HG03469 (cell line): ENCODE measurements around the gene STARD3.
"Not testable (repeated sequence)": the region's sequence is repeated elsewhere in the genome, so short reads cannot be mapped to it uniquely, and the experiment has no call there.

Experiments used
- ATAC-seq: cut with Tn5 transposase; IDR thresholded peaks from one replicate; pipeline ENCODE4 v1.9.1; 2021; ENCODE audit warnings: mild to moderate bottlenecking, moderate library complexity, moderate number of reproducible peaks; ENCODE audit not compliant: unreplicated experiment

Gene STARD3

DNA sequence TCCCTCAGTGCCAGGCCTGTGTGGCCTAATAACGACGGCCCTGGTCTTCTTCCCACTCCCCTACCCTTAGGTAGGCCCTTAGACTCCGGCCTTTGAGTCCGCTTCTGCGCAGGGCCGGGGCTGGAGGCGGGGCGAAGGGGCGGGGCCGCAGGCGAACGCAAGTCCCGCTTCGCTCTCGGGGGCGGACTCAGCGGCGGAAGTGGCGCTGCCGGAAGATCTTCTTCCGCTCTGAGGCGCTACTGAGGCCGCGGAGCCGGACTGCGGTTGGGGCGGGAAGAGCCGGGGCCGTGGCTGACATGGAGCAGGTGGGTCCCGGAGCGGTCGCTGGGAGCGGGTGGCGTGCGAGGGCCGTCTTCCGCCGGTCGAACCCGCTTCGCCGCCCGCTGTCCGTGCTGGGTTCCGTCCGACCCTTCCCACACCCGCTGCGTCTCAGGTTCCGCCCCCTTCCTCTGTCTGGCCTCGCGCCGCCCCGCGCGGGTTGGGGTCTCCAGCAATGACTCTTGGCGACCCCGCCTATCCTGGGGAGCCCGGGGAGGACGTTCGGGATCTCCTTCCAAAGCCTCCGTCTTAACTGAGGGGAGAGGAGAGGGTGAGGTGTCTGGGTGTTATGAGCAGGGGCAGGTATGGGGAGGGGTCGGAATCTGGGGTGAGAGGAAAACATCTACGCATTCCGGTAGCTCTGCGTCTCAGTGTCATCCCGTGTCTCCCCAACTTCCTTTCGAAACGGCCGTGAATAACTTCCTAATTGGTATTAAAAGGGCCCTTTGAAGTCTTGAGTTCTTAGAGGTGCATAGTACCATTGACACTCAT, at the start of gene STARD3:
Gene STARD3, plus strand, starts transcription at position 218 of the 810 bp plus-strand sequence. CDS start 16,388 bp downstream, outside the sequence.
- peak; percentile 55 for ATAC-seq

GRCh38 chr17:39590180-39590579, 46.8 kb upstream of the STARD3 start:
- not testable (repeated sequence) for ATAC-seq

- ATAC-seq, result no peak
These were observed 44.7 kb upstream of the STARD3 start for GRCh38 chr17:39591958-39592954.

- no peak for ATAC-seq
These were observed 43.6 kb upstream of the STARD3 start for GRCh38 chr17:39593371-39593770.

- no peak for ATAC-seq
These were observed 41.6 kb upstream of the STARD3 start for GRCh38 chr17:39595294-39595693.

DNA sequence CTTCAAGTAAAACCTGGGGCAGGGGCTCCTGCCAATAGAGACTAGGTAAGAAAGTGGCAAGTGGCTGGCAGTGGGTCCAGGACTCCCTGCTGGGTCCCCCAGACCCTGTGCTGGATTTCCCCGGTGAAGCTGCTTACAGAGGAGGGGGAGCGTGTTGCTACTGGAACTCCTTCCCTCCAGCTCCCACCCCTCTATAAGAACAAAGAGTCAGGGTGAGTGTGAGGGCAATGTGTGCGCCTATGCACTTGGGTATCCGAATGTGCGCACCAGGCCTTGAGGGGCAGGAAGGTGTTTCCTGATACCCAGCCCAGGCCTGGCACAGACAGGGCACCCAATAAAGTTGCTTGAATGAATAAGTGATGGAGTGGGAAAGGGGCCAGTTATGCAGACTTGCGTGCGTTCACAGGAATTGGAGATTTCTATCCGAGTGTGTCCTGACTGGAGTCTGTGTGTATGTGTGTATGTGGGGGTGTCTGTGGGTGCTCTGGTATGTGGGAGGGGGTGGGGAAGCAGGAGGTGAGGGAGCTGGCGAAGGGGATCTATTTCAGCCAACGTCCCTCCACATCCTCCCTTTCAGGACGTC, 40.9 kb upstream of the STARD3 start:
- ATAC-seq, result no peak

- no peak for ATAC-seq
These were observed 40.2 kb upstream of the STARD3 start for GRCh38 chr17:39596543-39597267.

DNA sequence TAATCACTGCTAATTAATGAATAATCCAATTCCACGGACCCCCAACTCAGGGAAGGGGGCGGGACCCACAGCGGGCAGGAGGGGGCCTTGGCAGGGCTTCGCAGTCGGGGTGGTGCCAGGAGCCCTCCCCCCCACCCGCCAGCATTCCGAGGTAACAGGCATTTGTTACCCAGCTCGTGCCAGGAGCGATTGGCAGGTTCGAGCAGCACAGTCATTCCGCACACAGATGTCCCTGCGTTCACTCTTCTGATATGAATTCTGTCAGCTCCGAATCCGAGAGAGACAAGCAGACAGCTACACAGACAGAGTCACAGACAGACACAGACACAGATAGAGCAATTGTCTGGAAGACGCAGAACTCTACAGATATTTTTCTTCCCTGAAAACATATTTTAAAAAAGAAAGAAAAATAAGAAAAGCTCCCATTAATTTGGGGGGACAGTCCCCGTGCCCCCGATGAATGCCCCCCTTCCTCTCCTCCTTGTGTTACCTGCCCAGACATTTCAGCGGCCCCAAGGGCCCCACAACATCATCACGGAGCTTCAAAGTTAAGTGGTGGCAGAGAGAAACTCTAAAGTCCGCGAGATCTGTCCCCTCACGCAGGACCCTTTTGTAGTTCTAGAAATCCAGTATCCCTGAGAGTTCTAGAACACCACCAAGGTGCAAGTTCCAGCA, 39.4 kb upstream of the STARD3 start:
- ATAC-seq, result no peak

GRCh38 chr17:39598047-39598481, 38.9 kb upstream of the STARD3 start:
- ATAC-seq, result no peak

GRCh38 chr17:39598630-39599003, 38.3 kb upstream of the STARD3 start:
- no peak for ATAC-seq

DNA sequence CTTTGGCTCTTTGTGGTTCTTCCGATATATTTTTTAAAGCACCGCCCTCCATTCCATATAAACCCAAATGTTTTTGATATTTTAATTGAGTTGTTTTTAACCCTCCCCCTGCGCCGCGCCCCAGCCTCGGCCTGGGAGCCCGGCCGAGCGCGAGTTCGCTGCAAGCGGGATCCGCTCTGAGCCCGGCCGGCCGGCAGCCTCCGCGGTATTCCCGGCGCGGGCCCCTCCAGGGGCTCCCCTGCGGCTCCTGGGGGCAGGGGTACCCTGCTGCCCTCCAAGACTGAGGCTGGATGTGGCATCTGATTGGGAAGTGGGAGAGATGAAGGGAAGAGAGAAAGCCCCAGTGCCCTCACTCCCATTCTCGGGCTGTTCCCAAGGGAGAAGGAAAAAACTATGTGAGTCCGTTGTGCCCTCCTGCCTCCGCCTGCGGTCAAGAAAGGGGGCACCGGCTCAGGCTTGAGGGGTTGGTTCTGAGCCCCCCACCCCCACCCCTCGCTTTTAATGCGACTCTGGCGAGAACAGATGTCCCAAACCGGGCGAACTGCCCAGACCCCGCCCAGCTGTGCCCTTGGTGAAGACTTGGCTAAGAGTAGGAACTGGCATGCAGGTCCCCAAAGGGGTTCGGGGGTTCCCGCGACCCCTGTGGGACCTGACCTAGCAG, 37.8 kb upstream of the STARD3 start:
- ATAC-seq, result no peak

DNA sequence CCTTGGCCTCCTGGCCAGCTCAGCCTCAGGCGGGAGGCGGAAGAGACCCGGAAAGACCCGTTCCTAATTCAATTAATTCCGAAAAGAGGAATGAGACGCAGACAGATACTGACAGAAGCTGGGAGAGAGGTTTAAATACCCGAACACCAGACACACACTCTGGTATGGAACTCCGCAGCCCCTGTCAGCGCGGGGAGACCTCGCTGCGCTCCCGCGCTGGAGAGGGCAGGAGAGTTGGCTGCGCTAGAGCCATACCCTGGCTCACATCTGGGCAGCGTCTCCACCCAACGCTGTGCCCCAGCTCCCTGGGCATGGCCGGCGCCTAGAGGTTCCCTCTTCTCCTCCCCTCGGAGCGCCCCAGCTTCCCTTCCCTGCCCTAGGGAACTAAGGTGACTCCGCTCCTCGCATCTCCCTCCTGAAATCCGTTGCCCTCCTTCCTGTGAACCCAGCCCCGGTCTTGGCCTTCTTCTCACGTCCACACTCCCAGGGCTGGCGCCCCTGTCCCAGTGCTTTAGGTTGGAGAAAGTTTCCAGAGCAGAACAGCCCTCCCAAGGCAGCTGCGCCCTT, 37.2 kb upstream of the STARD3 start:
- no peak for ATAC-seq

GRCh38 chr17:39600288-39600996, 36.5 kb upstream of the STARD3 start:
- no peak for ATAC-seq

- no peak for ATAC-seq
These were observed 35.8 kb upstream of the STARD3 start for GRCh38 chr17:39600997-39601597.

- no peak for ATAC-seq
These were observed 35.0 kb upstream of the STARD3 start for GRCh38 chr17:39601758-39602532.

GRCh38 chr17:39602533-39603303, 34.2 kb upstream of the STARD3 start:
- ATAC-seq, result no peak
